ENCODE results near the gene TMEM38A.

TMEM38A gene

DNA sequence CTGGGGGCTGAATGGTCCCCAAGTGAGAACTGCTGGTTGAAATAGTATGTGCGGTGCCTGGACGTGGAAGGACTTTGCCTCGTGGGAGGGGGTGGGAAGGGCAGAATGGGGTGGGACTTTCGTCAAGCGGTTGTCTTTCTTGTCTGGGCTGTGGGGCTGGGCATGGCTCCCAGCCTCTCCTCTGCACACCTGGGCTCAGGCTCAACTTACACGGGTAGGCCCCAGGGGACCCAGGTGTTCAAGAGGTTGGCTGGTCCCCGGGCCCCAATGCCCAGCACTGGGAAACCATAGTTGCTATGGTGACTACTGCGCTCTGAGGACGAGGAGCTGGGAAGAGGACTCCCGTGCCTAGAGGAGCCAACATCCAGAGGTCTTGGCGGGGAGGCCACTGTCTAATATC, 66.0 kb downstream of the TMEM38A start:
- TF ChIP-seq TAF1 (IDR thresholded peaks at IDR 0.05; ENCODE audit: borderline replicate concordance, insufficient read depth, low read length) = no peak

DNA sequence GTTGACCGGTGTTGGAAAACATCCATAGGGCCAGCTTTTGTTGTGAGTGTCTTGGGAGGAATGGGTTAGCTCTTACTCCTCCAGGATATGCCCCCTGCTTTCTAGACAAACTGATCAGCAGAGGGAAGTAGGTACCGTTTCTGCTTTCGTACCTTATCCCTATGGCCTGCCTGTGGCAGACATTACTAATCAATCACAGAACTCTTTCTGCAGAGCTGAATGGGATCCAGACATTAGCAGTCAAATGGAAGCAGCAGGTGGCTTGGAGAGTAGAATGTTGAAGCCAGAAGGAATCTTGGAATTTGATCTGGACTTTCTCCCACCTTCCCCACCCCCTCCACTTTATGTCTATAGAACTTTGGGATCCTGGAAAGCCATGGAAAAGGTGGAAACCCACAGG, 75.8 kb downstream of the TMEM38A start:
- TF ChIP-seq SIN3A (IDR thresholded peaks at IDR 0.05; ENCODE audit: borderline replicate concordance, insufficient read depth, low read length) (no peak), POLR2AphosphoS5 (IDR thresholded peaks at IDR 0.05; ENCODE audit: low read depth, low read length) (no peak), FOXP2 (optimal IDR thresholded peaks at IDR 0.05; ENCODE audit: borderline replicate concordance, extremely low read depth, extremely low read length, insufficient read depth) (no peak), TAF1 (IDR thresholded peaks at IDR 0.05; ENCODE audit: borderline replicate concordance, insufficient read depth, low read length) (no peak)
- TF ChIP-seq, protein P1, sequence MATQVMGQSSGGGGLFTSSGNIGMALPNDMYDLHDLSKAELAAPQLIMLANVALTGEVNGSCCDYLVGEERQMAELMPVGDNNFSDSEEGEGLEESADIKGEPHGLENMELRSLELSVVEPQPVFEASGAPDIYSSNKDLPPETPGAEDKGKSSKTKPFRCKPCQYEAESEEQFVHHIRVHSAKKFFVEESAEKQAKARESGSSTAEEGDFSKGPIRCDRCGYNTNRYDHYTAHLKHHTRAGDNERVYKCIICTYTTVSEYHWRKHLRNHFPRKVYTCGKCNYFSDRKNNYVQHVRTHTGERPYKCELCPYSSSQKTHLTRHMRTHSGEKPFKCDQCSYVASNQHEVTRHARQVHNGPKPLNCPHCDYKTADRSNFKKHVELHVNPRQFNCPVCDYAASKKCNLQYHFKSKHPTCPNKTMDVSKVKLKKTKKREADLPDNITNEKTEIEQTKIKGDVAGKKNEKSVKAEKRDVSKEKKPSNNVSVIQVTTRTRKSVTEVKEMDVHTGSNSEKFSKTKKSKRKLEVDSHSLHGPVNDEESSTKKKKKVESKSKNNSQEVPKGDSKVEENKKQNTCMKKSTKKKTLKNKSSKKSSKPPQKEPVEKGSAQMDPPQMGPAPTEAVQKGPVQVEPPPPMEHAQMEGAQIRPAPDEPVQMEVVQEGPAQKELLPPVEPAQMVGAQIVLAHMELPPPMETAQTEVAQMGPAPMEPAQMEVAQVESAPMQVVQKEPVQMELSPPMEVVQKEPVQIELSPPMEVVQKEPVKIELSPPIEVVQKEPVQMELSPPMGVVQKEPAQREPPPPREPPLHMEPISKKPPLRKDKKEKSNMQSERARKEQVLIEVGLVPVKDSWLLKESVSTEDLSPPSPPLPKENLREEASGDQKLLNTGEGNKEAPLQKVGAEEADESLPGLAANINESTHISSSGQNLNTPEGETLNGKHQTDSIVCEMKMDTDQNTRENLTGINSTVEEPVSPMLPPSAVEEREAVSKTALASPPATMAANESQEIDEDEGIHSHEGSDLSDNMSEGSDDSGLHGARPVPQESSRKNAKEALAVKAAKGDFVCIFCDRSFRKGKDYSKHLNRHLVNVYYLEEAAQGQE (IDR thresholded peaks at IDR 0.05; ENCODE audit: insufficient read depth in 1 of 2, low read depth in 2 of 2, low read length in 2 of 2) = no peak

DNA sequence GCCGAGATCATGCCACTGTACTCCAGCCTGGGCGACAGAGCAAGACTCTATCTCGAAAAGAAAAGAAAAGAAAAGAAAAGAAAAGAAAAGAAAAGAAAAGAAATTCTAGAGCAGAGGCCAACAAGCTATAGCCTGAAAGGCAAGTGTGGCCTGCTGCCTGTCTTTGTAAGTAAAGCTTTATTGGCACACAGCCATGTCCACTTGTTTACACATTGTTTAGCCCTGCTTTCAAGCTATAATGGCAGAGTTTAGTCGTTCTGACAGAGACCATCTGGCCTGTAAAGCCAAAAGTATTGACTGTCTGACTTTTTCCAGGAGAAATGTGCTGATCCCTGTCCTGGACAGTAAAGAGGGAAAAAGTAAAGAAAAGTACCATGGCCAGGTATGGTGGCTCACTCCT, 77.0 kb downstream of the TMEM38A start:
- no peak for TF ChIP-seq SIN3A (IDR thresholded peaks at IDR 0.05; ENCODE audit: borderline replicate concordance, insufficient read depth, low read length)
- no peak for TF ChIP-seq FOXP2 (optimal IDR thresholded peaks at IDR 0.05; ENCODE audit: borderline replicate concordance, extremely low read depth, extremely low read length, insufficient read depth)
- no peak for TF ChIP-seq POLR2AphosphoS5 (IDR thresholded peaks at IDR 0.05; ENCODE audit: low read depth, low read length)
- TF ChIP-seq TAF1 (IDR thresholded peaks at IDR 0.05; ENCODE audit: borderline replicate concordance, insufficient read depth, low read length) = no peak
- TF ChIP-seq, protein P1 (IDR thresholded peaks at IDR 0.05; ENCODE audit: insufficient read depth in 1 of 2, low read depth in 2 of 2, low read length in 2 of 2) = no peak

DNA sequence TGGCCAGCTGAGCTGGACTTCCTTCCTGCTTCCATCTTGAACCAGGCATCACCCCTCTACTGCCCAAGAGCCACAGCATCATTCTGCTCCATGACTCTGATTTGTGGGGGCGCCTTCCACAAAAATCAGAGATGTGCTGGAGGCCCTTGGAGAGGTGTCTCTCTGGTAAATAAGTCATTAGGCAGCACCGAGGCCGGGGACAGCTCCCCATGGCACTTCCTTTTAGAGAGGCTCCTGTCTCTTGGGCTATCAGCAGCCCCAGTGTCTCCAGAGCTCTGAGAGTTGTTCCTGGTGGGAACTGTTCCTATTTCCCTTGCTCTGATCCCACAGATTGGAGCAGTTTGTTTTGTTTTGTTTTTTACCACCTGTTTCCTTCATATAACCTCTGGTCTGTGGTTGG, 78.6 kb downstream of the TMEM38A start:
- TF ChIP-seq TAF1 (IDR thresholded peaks at IDR 0.05; ENCODE audit: borderline replicate concordance, insufficient read depth, low read length) (no peak), POLR2AphosphoS5 (IDR thresholded peaks at IDR 0.05; ENCODE audit: low read depth, low read length) (no peak), FOXP2 (optimal IDR thresholded peaks at IDR 0.05; ENCODE audit: borderline replicate concordance, extremely low read depth, extremely low read length, insufficient read depth) (no peak), SIN3A (IDR thresholded peaks at IDR 0.05; ENCODE audit: borderline replicate concordance, insufficient read depth, low read length) (no peak)
- TF ChIP-seq, protein P1 (IDR thresholded peaks at IDR 0.05; ENCODE audit: insufficient read depth in 1 of 2, low read depth in 2 of 2, low read length in 2 of 2) = peak; percentile 70 to 88

Data from PFSK-1 (cell line).